K562 (cell line): Measurements from ENCODE around the gene GPR119. TPM values are rescaled to one million over a fixed set of nuclear protein-coding genes. Genes with fewer than 3 reads are reported as not detected.

ENCODE experiments used
- KDM5B ChIP-seq: fragments of 200-600 bp; sonication (generic); IDR thresholded peaks from 2 replicates; pipeline ENCODE4 v1.6.1; 2012; ENCODE audit warnings: low read depth, mild to moderate bottlenecking, moderate library complexity, low read length, control low read depth, inconsistent platforms; ENCODE audit not compliant: insufficient replicate concordance
- RAD21 ChIP-seq, 2 experiments: fragments of 250-450 bp in 1 of 2; fragments of 450-650 bp in 1 of 2; sonication (Bioruptor Pico) in 1 of 2; formaldehyde crosslinking in 1 of 2; IDR thresholded peaks in 1 of 2; conservative IDR thresholded peaks in 1 of 2; 2 replicates each; pipeline versions ENCODE4 v1.4.0 to v1.8.0; 2020 to 2022; ENCODE audit warnings: mild to moderate bottlenecking in 2 of 2, moderate library complexity in 1 of 2
- SRSF1 ChIP-seq: fragments of 200-400 bp; formaldehyde crosslinking; IDR thresholded peaks from 2 replicates; pipeline ENCODE4 v1.6.1; 2017; ENCODE audit warnings: mild to moderate bottlenecking, low read depth, low read length, moderate library complexity
- TCF3 ChIP-seq: sonication (generic); formaldehyde crosslinking; IDR thresholded peaks from 2 replicates; pipeline ENCODE4 v1.4.0; 2020; ENCODE audit warnings: mild to moderate bottlenecking, missing genetic modification reagents
- polyA plus RNA-seq, 8 experiments: library from polyadenylated mRNA; depleted of rRNA in 4 of 8; stranded (reverse) in 5 of 8; unstranded in 3 of 8; fragments of >200 nt; fragmentation: Nextera tagmentation in 2 of 8; fragmentation: Illumina TruSeq in 1 of 8; extraction: Ambion mirVana in 2 of 8; extraction: Trizol in 1 of 8; gene quantifications; 2 replicates each; pipeline versions ENCODE4 v1.2.1 to v1.2.3, GENCODE V29; 2011 to 2014; ENCODE audit warnings: inconsistent platforms in 1 of 8, missing spikeins in 1 of 8
- total RNA-seq, 7 experiments: library from RNA; depleted of rRNA in 6 of 7; stranded (reverse); fragments of >200 nt in 6 of 7; fragmentation: Illumina TruSeq in 2 of 7; extraction: Trizol in 2 of 7; gene quantifications; 2 replicates each; pipeline versions ENCODE4 v1.2.1 to v1.2.3, GENCODE V29; 2011 to 2021; ENCODE audit warnings: low replicate concordance in 1 of 7
- TF ChIP-seq, protein P1 (sequence below): fragments of 450-650 bp; formaldehyde crosslinking; IDR thresholded peaks from 2 replicates; pipeline ENCODE4 v1.4.0; 2020; ENCODE audit warnings: mild to moderate bottlenecking, moderate library complexity
- TF ChIP-seq, protein P2 (sequence below): fragments of 200-800 bp; sonication (Bioruptor generic); IDR thresholded peaks from 2 replicates; pipeline ENCODE4 v1.6.1; 2016; ENCODE audit warnings: missing genetic modification characterization, missing compliant biosample characterization
- TF ChIP-seq, protein P3 (sequence below), 3 experiments: IDR thresholded peaks in 2 of 3; conservative IDR thresholded peaks in 1 of 3; 2 replicates each; pipeline ENCODE4 v1.5.1; 2011 to 2012; ENCODE audit warnings: low read length in 3 of 3, mild to moderate bottlenecking in 3 of 3, control low read depth in 2 of 3, improper control_type of control experiment in 1 of 3, inconsistent platforms in 1 of 3, low read depth in 1 of 3, mixed read lengths in 1 of 3, moderate library complexity in 1 of 3; ENCODE audit not compliant: insufficient read depth in 2 of 3
- TF ChIP-seq, protein P4 (sequence below): sonication (generic); formaldehyde crosslinking; IDR thresholded peaks from 2 replicates; pipeline ENCODE4 v1.8.1; 2022; ENCODE audit warnings: missing genetic modification reagents

The GPR119 gene
- total and polyA plus RNA-seq, 9 of the 15 experiments (the other 6 are each of a cell fraction or from before 2014, with no cell fraction given), result not detected

DNA sequence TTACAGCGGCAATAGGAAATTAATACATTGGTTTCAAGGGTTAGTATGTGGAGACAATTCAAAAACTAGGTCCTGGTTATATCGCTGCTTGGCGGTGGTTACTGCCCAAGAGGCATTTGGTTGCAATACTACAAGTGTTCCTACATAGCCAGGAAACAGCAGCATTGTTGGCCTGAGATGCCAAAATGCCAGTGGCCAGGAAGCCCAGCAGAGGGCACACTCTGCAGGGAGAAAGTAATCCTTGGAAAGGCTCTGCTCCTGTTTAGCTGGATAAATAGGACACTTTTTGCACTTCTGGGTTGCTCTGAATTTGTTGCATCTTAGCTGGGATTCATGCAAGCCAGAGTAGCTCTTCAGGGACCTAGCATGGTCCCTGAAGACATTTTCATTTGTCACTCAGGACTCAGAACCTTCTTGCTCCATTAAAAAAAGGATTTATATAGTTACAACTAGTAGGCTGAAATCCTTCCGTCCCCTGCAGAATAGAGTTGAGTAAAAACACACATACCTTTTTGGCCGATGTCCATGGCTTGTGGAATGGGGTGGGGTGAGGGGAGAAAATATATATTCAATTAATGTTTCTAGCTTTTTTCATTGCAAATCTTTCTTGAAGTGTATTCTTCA is 8.1 kb upstream of the GPR119 start (continued):
- TF ChIP-seq, protein P1, sequence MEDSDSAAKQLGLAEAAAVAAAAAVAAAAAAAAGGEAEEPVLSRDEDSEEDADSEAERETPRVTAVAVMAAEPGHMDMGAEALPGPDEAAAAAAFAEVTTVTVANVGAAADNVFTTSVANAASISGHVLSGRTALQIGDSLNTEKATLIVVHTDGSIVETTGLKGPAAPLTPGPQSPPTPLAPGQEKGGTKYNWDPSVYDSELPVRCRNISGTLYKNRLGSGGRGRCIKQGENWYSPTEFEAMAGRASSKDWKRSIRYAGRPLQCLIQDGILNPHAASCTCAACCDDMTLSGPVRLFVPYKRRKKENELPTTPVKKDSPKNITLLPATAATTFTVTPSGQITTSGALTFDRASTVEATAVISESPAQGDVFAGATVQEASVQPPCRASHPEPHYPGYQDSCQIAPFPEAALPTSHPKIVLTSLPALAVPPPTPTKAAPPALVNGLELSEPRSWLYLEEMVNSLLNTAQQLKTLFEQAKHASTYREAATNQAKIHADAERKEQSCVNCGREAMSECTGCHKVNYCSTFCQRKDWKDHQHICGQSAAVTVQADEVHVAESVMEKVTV (CRISPR knock-in tag), result peak; percentile 48; the same call in 1 of the 2 replicates
- TF ChIP-seq, protein P2, sequence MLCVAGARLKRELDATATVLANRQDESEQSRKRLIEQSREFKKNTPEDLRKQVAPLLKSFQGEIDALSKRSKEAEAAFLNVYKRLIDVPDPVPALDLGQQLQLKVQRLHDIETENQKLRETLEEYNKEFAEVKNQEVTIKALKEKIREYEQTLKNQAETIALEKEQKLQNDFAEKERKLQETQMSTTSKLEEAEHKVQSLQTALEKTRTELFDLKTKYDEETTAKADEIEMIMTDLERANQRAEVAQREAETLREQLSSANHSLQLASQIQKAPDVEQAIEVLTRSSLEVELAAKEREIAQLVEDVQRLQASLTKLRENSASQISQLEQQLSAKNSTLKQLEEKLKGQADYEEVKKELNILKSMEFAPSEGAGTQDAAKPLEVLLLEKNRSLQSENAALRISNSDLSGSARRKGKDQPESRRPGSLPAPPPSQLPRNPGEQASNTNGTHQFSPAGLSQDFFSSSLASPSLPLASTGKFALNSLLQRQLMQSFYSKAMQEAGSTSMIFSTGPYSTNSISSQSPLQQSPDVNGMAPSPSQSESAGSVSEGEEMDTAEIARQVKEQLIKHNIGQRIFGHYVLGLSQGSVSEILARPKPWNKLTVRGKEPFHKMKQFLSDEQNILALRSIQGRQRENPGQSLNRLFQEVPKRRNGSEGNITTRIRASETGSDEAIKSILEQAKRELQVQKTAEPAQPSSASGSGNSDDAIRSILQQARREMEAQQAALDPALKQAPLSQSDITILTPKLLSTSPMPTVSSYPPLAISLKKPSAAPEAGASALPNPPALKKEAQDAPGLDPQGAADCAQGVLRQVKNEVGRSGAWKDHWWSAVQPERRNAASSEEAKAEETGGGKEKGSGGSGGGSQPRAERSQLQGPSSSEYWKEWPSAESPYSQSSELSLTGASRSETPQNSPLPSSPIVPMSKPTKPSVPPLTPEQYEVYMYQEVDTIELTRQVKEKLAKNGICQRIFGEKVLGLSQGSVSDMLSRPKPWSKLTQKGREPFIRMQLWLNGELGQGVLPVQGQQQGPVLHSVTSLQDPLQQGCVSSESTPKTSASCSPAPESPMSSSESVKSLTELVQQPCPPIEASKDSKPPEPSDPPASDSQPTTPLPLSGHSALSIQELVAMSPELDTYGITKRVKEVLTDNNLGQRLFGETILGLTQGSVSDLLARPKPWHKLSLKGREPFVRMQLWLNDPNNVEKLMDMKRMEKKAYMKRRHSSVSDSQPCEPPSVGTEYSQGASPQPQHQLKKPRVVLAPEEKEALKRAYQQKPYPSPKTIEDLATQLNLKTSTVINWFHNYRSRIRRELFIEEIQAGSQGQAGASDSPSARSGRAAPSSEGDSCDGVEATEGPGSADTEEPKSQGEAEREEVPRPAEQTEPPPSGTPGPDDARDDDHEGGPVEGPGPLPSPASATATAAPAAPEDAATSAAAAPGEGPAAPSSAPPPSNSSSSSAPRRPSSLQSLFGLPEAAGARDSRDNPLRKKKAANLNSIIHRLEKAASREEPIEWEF, result no peak
- TF ChIP-seq KDM5B (no peak), SRSF1 (no peak), RAD21 (CRISPR knock-in tag; conservative IDR thresholded peaks at IDR 0.05 in 1 of 2, IDR thresholded peaks at IDR 0.05 in 1 of 2) (peak; percentile 59 to 77), TCF3 (CRISPR knock-in tag) (no peak)
- TF ChIP-seq, protein P3, sequence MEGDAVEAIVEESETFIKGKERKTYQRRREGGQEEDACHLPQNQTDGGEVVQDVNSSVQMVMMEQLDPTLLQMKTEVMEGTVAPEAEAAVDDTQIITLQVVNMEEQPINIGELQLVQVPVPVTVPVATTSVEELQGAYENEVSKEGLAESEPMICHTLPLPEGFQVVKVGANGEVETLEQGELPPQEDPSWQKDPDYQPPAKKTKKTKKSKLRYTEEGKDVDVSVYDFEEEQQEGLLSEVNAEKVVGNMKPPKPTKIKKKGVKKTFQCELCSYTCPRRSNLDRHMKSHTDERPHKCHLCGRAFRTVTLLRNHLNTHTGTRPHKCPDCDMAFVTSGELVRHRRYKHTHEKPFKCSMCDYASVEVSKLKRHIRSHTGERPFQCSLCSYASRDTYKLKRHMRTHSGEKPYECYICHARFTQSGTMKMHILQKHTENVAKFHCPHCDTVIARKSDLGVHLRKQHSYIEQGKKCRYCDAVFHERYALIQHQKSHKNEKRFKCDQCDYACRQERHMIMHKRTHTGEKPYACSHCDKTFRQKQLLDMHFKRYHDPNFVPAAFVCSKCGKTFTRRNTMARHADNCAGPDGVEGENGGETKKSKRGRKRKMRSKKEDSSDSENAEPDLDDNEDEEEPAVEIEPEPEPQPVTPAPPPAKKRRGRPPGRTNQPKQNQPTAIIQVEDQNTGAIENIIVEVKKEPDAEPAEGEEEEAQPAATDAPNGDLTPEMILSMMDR (IDR thresholded peaks at IDR 0.05 in 2 of 3, conservative IDR thresholded peaks at IDR 0.05 in 1 of 3; ENCODE audit: insufficient read depth in 2 of 3, low read depth in 1 of 3, low read length in 3 of 3), result peak; percentile 66 to 69 (median 66)
- TF ChIP-seq, protein P4, sequence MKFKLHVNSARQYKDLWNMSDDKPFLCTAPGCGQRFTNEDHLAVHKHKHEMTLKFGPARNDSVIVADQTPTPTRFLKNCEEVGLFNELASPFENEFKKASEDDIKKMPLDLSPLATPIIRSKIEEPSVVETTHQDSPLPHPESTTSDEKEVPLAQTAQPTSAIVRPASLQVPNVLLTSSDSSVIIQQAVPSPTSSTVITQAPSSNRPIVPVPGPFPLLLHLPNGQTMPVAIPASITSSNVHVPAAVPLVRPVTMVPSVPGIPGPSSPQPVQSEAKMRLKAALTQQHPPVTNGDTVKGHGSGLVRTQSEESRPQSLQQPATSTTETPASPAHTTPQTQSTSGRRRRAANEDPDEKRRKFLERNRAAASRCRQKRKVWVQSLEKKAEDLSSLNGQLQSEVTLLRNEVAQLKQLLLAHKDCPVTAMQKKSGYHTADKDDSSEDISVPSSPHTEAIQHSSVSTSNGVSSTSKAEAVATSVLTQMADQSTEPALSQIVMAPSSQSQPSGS (CRISPR knock-in tag), result no peak
